ENCODE data around the gene SLC15A1.

DNA sequence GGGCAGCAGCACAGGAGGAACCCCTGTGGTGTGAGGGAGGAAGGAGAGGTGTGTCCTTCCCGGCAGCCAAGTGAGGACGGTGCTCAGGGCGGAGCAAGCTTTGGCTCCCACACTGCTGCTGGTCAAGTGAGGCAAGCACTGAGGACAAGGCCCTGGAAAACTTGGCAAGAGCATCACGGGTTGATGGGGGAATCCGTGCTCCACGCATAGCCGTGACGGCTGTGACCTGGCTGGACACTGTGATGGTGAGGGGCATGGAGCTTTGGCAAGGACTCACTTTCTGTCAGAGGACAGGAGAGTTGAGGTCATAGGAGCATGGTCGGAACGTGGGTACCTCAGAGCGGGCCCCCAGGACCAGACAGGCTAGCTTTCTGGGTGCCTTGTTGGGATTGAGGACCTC lies 29.0 kb upstream of the SLC15A1 start:
- TF ChIP-seq CTCF (IDR thresholded peaks at IDR 0.05): no peak
- no peak for TF ChIP-seq EP300 (IDR thresholded peaks at IDR 0.05)
- no peak for TF ChIP-seq POLR2A (IDR thresholded peaks at IDR 0.05)
